Measurements from ENCODE around the gene RNF145.

The RNF145 gene

GRCh38 chr5:159181651-159182050, 27.7 kb downstream of the RNF145 start:
- Histone ChIP-seq H3K9me2 (ENCODE audit: low read depth, low read length) (no peaks in the 10 kb centered on the region), H3K4me3 (ENCODE audit: low read depth, low read length, poor library complexity, severe bottlenecking) (no peak overlapping the region), H2AFZ (ENCODE audit: low read length) (no peak overlapping the region), H3K9ac (ENCODE audit: low read length) (no peak overlapping the region), H3F3A (ENCODE audit: insufficient read depth, low read length) (no peaks in the 10 kb centered on the region), H4K20me1 (ENCODE audit: insufficient read depth, low read length) (no peaks in the 10 kb centered on the region), H3K9me3 (ENCODE audit: low read length) (no peaks in the 10 kb centered on the region), H3K79me2 (ENCODE audit: insufficient read depth, low read length) (no peaks in the 10 kb centered on the region), H3K27ac (ENCODE audit: low read depth, low read length, poor library complexity, severe bottlenecking) (no peak overlapping the region), H3K36me3 (ENCODE audit: insufficient read depth, low read length) (peaks cover 8% of the 10 kb centered on the region; the same call in 1 of the 2 replicates), H3K4me2 (ENCODE audit: low read length) (no peak overlapping the region), H3K27me3 (ENCODE audit: insufficient read depth, low read length) (no peaks in the 10 kb centered on the region), H3K4me1 (ENCODE audit: insufficient read depth, low read length, severe bottlenecking) (peaks cover 22% of the 10 kb centered on the region)
- TF ChIP-seq EZH2 (IDR thresholded peaks at IDR 0.05; ENCODE audit: borderline replicate concordance, low read length) (no peak), CTCF (IDR thresholded peaks at IDR 0.05; ENCODE audit: low read length) (no peak)

DNA sequence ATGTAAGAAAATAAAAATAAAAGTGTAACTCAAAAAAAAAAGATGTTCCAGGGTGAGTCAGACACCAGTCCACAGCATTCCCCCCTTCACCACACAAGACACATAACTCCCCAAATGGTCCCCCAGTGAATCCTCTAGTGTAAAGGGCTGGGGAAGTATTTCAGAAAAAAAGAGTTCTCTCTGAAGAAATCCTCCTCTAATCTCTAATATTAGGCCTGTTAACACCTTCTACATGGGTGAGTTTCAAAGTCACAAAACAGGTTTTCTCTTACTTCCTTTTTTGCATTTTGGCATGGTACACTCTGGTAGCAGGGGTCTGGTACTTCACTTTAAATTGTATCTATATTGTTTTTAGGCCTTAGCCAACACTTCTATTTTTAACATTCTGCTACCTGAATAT, 28.2 kb downstream of the RNF145 start:
- no peak overlapping the region for H3K4me2 ChIP-seq (ENCODE audit: low read length)

GRCh38 chr5:159179529-159180305, 29.6 kb downstream of the RNF145 start:
- Histone ChIP-seq H3K4me3 (ENCODE audit: low read depth, low read length, poor library complexity, severe bottlenecking) (no peak overlapping the region), H3K79me2 (ENCODE audit: insufficient read depth, low read length) (no peaks in the 10 kb centered on the region)

More for the DNA sequence above, 28.2 kb downstream of the RNF145 start:
- H3F3A ChIP-seq (ENCODE audit: insufficient read depth, low read length) = no peaks in the 10 kb centered on the region
- no peak overlapping the region for H3K27ac ChIP-seq (ENCODE audit: low read depth, low read length, poor library complexity, severe bottlenecking)
- TF ChIP-seq EZH2 (IDR thresholded peaks at IDR 0.05; ENCODE audit: borderline replicate concordance, low read length) (no peak), CTCF (IDR thresholded peaks at IDR 0.05; ENCODE audit: low read length) (no peak)
- no peaks in the 10 kb centered on the region for H3K9me3 ChIP-seq (ENCODE audit: low read length)
- no peak overlapping the region for H2AFZ ChIP-seq (ENCODE audit: low read length)
- no peaks in the 10 kb centered on the region for H3K9me2 ChIP-seq (ENCODE audit: low read depth, low read length)
- no peaks in the 10 kb centered on the region for H3K27me3 ChIP-seq (ENCODE audit: insufficient read depth, low read length)
- H3K4me3 ChIP-seq (ENCODE audit: low read depth, low read length, poor library complexity, severe bottlenecking) = no peak overlapping the region
- no peaks in the 10 kb centered on the region for H3K79me2 ChIP-seq (ENCODE audit: insufficient read depth, low read length)
- H4K20me1 ChIP-seq (ENCODE audit: insufficient read depth, low read length) = no peaks in the 10 kb centered on the region
- peaks cover 22% of the 10 kb centered on the region for H3K4me1 ChIP-seq (ENCODE audit: insufficient read depth, low read length, severe bottlenecking)
- no peak overlapping the region for H3K9ac ChIP-seq (ENCODE audit: low read length)
- H3K36me3 ChIP-seq (ENCODE audit: insufficient read depth, low read length) = peaks cover 11% of the 10 kb centered on the region; the same call in 1 of the 2 replicates

More at GRCh38 chr5:159179529-159180305, 29.6 kb downstream of the RNF145 start:
- Histone ChIP-seq H3K9me2 (ENCODE audit: low read depth, low read length) (no peaks in the 10 kb centered on the region), H3K9me3 (ENCODE audit: low read length) (no peaks in the 10 kb centered on the region), H3K4me2 (ENCODE audit: low read length) (no peak overlapping the region), H3K4me1 (ENCODE audit: insufficient read depth, low read length, severe bottlenecking) (peaks cover 22% of the 10 kb centered on the region), H3K27me3 (ENCODE audit: insufficient read depth, low read length) (no peaks in the 10 kb centered on the region), H3K36me3 (ENCODE audit: insufficient read depth, low read length) (peaks cover 16% of the 10 kb centered on the region; the same call in 1 of the 2 replicates), H2AFZ (ENCODE audit: low read length) (no peak overlapping the region), H3K27ac (ENCODE audit: low read depth, low read length, poor library complexity, severe bottlenecking) (no peak overlapping the region), H3K9ac (ENCODE audit: low read length) (no peak overlapping the region), H3F3A (ENCODE audit: insufficient read depth, low read length) (no peaks in the 10 kb centered on the region), H4K20me1 (ENCODE audit: insufficient read depth, low read length) (no peaks in the 10 kb centered on the region)
- no peak for TF ChIP-seq CTCF (IDR thresholded peaks at IDR 0.05; ENCODE audit: low read length)
- TF ChIP-seq EZH2 (IDR thresholded peaks at IDR 0.05; ENCODE audit: borderline replicate concordance, low read length) = no peak

Data from OCI-LY1 (cell line).